Karpas-422 (cell line): ENCODE data around the gene APCDD1. TPM values are rescaled to one million over a fixed set of nuclear protein-coding genes. Genes with fewer than 3 reads are reported as not detected.
A peak's percentile ranks its signal among the peaks of the same experiment; 100 is the strongest.

Source experiments
- DNase-seq: peaks from one replicate; pipeline ENCODE4 v3.0.0-alpha.2; 2015
- H2AFZ ChIP-seq: fragments of 200-600 bp; sonication (generic); 2 replicates; pipeline ENCODE4 v1.6.1; 2014; ENCODE audit warnings: antibody characterized with exemption, low read length, mixed read lengths
- H3K27ac ChIP-seq: fragments of 200-600 bp; sonication (generic); 2 replicates; pipeline ENCODE4 v1.5.1; 2014; ENCODE audit warnings: mild to moderate bottlenecking, low read length, moderate library complexity
- H3K27me3 ChIP-seq: fragments of 200-600 bp; sonication (generic); 2 replicates; pipeline ENCODE4 v1.6.1; 2014; ENCODE audit warnings: low read length, mixed read lengths
- H3K36me3 ChIP-seq: fragments of 200-600 bp; sonication (generic); 2 replicates; pipeline ENCODE4 v1.6.1; 2014; ENCODE audit warnings: low read length, mixed read lengths; ENCODE audit not compliant: insufficient read depth
- H3K4me1 ChIP-seq: fragments of 200-600 bp; sonication (generic); 2 replicates; pipeline ENCODE4 v1.6.1; 2014; ENCODE audit warnings: mild to moderate bottlenecking, low read length, mixed read lengths
- H3K4me2 ChIP-seq: fragments of 200-600 bp; sonication (generic); 2 replicates; pipeline ENCODE4 v1.6.1; 2014; ENCODE audit warnings: low read length, low read depth, mild to moderate bottlenecking; ENCODE audit not compliant: poor library complexity, severe bottlenecking
- H3K4me3 ChIP-seq: fragments of 200-600 bp; sonication (generic); 2 replicates; pipeline ENCODE4 v1.5.1; 2014; ENCODE audit warnings: mild to moderate bottlenecking, antibody characterized with exemption, low read length, mixed read lengths
- H3K79me2 ChIP-seq: fragments of 200-600 bp; sonication (generic); 2 replicates; pipeline ENCODE4 v1.6.1; 2014; ENCODE audit warnings: mild to moderate bottlenecking, low read length, mixed read lengths
- H3K9ac ChIP-seq: fragments of 200-600 bp; sonication (generic); 2 replicates; pipeline ENCODE4 v1.6.0; 2014; ENCODE audit warnings: low read length
- H3K9me2 ChIP-seq: fragments of 200-600 bp; sonication (generic), shearing (Covaris generic); replicated peaks from 2 replicates; pipeline ENCODE4 v1.6.0; 2014; ENCODE audit warnings: mild to moderate bottlenecking, low read length, moderate library complexity; ENCODE audit not compliant: insufficient read depth
- H3K9me3 ChIP-seq: fragments of 300-700, 200-600 bp; sonication (generic); 2 replicates; pipeline ENCODE4 v1.6.1; 2014; ENCODE audit warnings: low read length, mixed read lengths
- H4K20me1 ChIP-seq: fragments of 200-600 bp; sonication (generic); 2 replicates; pipeline ENCODE4 v1.6.1; 2014; ENCODE audit warnings: mild to moderate bottlenecking, antibody characterized with exemption, low read length, low read depth; ENCODE audit not compliant: insufficient read depth
- total RNA-seq: library from RNA; depleted of rRNA; stranded (reverse); fragments of >200 nt; shearing (Covaris generic); gene quantifications from 2 replicates; pipeline ENCODE4 v1.2.3, GENCODE V29; 2014; ENCODE audit warnings: low replicate concordance

APCDD1 gene
- total RNA-seq, 1 experiment from 2014 or later, result not detected

- no peak for DNase-seq
- Histone ChIP-seq H3K9me2 (no peaks in the 10 kb centered on the region), H3K9ac (no peak overlapping the region), H3K36me3 (no peaks in the 10 kb centered on the region), H3K4me3 (no peak overlapping the region), H3K4me1 (no peaks in the 10 kb centered on the region), H2AFZ (no peak overlapping the region), H3K27me3 (no peaks in the 10 kb centered on the region), H3K27ac (no peak overlapping the region), H4K20me1 (no peaks in the 10 kb centered on the region), H3K9me3 (peaks cover 10% of the 10 kb centered on the region), H3K4me2 (no peak overlapping the region), H3K79me2 (no peaks in the 10 kb centered on the region)
Observed at GRCh38 chr18:10511236-10511635, 56.8 kb downstream of the APCDD1 start.

GRCh38 chr18:10514082-10514481 is 59.6 kb downstream of the APCDD1 start:
- H3K9ac ChIP-seq, result no peak overlapping the region
- no peak overlapping the region for H2AFZ ChIP-seq
- no peak for DNase-seq
- no peaks in the 10 kb centered on the region for H4K20me1 ChIP-seq
- H3K4me2 ChIP-seq, result no peak overlapping the region
- H3K27me3 ChIP-seq, result no peaks in the 10 kb centered on the region
- H3K79me2 ChIP-seq, result no peaks in the 10 kb centered on the region
- no peaks in the 10 kb centered on the region for H3K9me2 ChIP-seq
- no peak overlapping the region for H3K27ac ChIP-seq
- H3K36me3 ChIP-seq, result no peaks in the 10 kb centered on the region
- H3K4me1 ChIP-seq, result no peaks in the 10 kb centered on the region
- H3K4me3 ChIP-seq, result no peak overlapping the region
- no peaks in the 10 kb centered on the region for H3K9me3 ChIP-seq

GRCh38 chr18:10514601-10515000 is 60.2 kb downstream of the APCDD1 start:
- no peak overlapping the region for H3K4me3 ChIP-seq
- H3K27me3 ChIP-seq, result no peaks in the 10 kb centered on the region
- no peaks in the 10 kb centered on the region for H4K20me1 ChIP-seq
- no peaks in the 10 kb centered on the region for H3K9me3 ChIP-seq
- H3K36me3 ChIP-seq, result no peaks in the 10 kb centered on the region
- H3K4me1 ChIP-seq, result peaks cover 2% of the 10 kb centered on the region
- no peak overlapping the region for H3K27ac ChIP-seq
- no peak overlapping the region for H3K9ac ChIP-seq
- no peak for DNase-seq
- no peak overlapping the region for H3K4me2 ChIP-seq
- no peaks in the 10 kb centered on the region for H3K79me2 ChIP-seq
- no peaks in the 10 kb centered on the region for H3K9me2 ChIP-seq
- H2AFZ ChIP-seq, result no peak overlapping the region

- Histone ChIP-seq H4K20me1 (no peaks in the 10 kb centered on the region), H3K9me3 (no peaks in the 10 kb centered on the region), H3K9me2 (no peaks in the 10 kb centered on the region), H3K4me3 (no peak overlapping the region), H3K79me2 (no peaks in the 10 kb centered on the region), H2AFZ (no peak overlapping the region), H3K4me2 (no peak overlapping the region), H3K27ac (no peak overlapping the region), H3K36me3 (no peaks in the 10 kb centered on the region), H3K27me3 (no peaks in the 10 kb centered on the region), H3K9ac (no peak overlapping the region), H3K4me1 (peaks cover 6% of the 10 kb centered on the region)
- no peak for DNase-seq
Observed at GRCh38 chr18:10515456-10515855, 61.0 kb downstream of the APCDD1 start.

- H4K20me1 ChIP-seq, result no peaks in the 10 kb centered on the region
- H3K9me2 ChIP-seq, result no peaks in the 10 kb centered on the region
- no peaks in the 10 kb centered on the region for H3K79me2 ChIP-seq
- no peaks in the 10 kb centered on the region for H3K27me3 ChIP-seq
- H3K4me2 ChIP-seq, result no peak overlapping the region
- H3K4me3 ChIP-seq, result no peak overlapping the region
- no peak overlapping the region for H2AFZ ChIP-seq
- H3K27ac ChIP-seq, result no peak overlapping the region
- no peak for DNase-seq
- H3K9me3 ChIP-seq, result no peaks in the 10 kb centered on the region
- no peaks in the 10 kb centered on the region for H3K36me3 ChIP-seq
- peaks cover 6% of the 10 kb centered on the region for H3K4me1 ChIP-seq
- H3K9ac ChIP-seq, result no peak overlapping the region
Observed at GRCh38 chr18:10516078-10516477, 61.6 kb downstream of the APCDD1 start.

GRCh38 chr18:10518595-10519255 is 64.3 kb downstream of the APCDD1 start:
- no peaks in the 10 kb centered on the region for H4K20me1 ChIP-seq
- no peaks in the 10 kb centered on the region for H3K79me2 ChIP-seq
- H3K36me3 ChIP-seq, result no peaks in the 10 kb centered on the region
- no peak for DNase-seq
- no peak overlapping the region for H3K9ac ChIP-seq
- no peak overlapping the region for H3K4me2 ChIP-seq
- no peak overlapping the region for H2AFZ ChIP-seq
- no peak overlapping the region for H3K4me3 ChIP-seq
- no peak overlapping the region for H3K27ac ChIP-seq
- no peaks in the 10 kb centered on the region for H3K27me3 ChIP-seq
- no peaks in the 10 kb centered on the region for H3K9me2 ChIP-seq
- H3K4me1 ChIP-seq, result peaks cover 13% of the 10 kb centered on the region
- no peaks in the 10 kb centered on the region for H3K9me3 ChIP-seq

- Histone ChIP-seq H3K27me3 (no peaks in the 10 kb centered on the region), H2AFZ (no peak overlapping the region), H3K27ac (no peak overlapping the region), H3K9ac (no peak overlapping the region), H3K79me2 (no peaks in the 10 kb centered on the region), H4K20me1 (no peaks in the 10 kb centered on the region), H3K4me1 (peaks cover 16% of the 10 kb centered on the region), H3K4me2 (peak overlapping the region; percentile 55), H3K9me2 (no peaks in the 10 kb centered on the region), H3K9me3 (no peaks in the 10 kb centered on the region), H3K36me3 (no peaks in the 10 kb centered on the region), H3K4me3 (no peak overlapping the region)
- DNase-seq, result no peak
Observed at GRCh38 chr18:10519366-10519765, 64.9 kb downstream of the APCDD1 start.

GRCh38 chr18:10519999-10520935 is 65.8 kb downstream of the APCDD1 start:
- Histone ChIP-seq H3K9me2 (no peaks in the 10 kb centered on the region), H2AFZ (no peak overlapping the region), H3K9ac (peak overlapping the region; percentile 22; the same call in 1 of the 2 replicates), H3K4me1 (peaks cover 24% of the 10 kb centered on the region), H3K27ac (no peak overlapping the region), H3K79me2 (no peaks in the 10 kb centered on the region), H3K36me3 (no peaks in the 10 kb centered on the region), H3K27me3 (no peaks in the 10 kb centered on the region), H3K9me3 (no peaks in the 10 kb centered on the region), H3K4me2 (peak overlapping the region; percentile 55), H3K4me3 (peak overlapping the region; percentile 27; the same call in 1 of the 2 replicates), H4K20me1 (no peaks in the 10 kb centered on the region)
- DNase-seq, result peak; percentile 91
